HepG2 (cell line): ENCODE data around the gene TAS1R3. TPM values are rescaled to one million over a fixed set of nuclear protein-coding genes. Genes with fewer than 3 reads are reported as not detected.
A peak's percentile ranks its signal among the peaks of the same experiment; 100 is the strongest.

ENCODE experiments used
- BHLHE40 ChIP-seq: IDR thresholded peaks from 2 replicates; pipeline ENCODE4 v1.6.1; 2011; ENCODE audit warnings: low read length, improper control_type of control experiment
- CCAR2 ChIP-seq: fragments of 200-400 bp; formaldehyde crosslinking; optimal IDR thresholded peaks from 2 replicates; pipeline ENCODE3; 2018; ENCODE audit warnings: low read depth, mild to moderate bottlenecking, low read length, moderate library complexity
- FOXK2 ChIP-seq: fragments of 450-650 bp; IDR thresholded peaks from 2 replicates; pipeline ENCODE4 v1.6.1; 2016
- GATAD1 ChIP-seq: IDR thresholded peaks from 2 replicates; pipeline ENCODE4 v1.6.1; 2016; ENCODE audit warnings: missing genetic modification reagents, missing compliant biosample characterization
- GTF3A ChIP-seq: sonication (generic); formaldehyde crosslinking; conservative IDR thresholded peaks from 2 replicates; pipeline ENCODE4 v1.4.0; 2020; ENCODE audit warnings: mild to moderate bottlenecking, missing genetic modification reagents
- HNRNPH1 ChIP-seq: fragments of 200-400 bp; formaldehyde crosslinking; optimal IDR thresholded peaks from 2 replicates; pipeline ENCODE3; 2017; ENCODE audit warnings: mild to moderate bottlenecking, low read depth, low read length
- IKZF4 ChIP-seq: sonication (generic); formaldehyde crosslinking; IDR thresholded peaks from 2 replicates; pipeline ENCODE4 v1.5.1; 2020; ENCODE audit warnings: borderline replicate concordance, mild to moderate bottlenecking, low read depth, missing genetic modification reagents; ENCODE audit errors: not compliant biosample characterization
- KLF11 ChIP-seq: IDR thresholded peaks from 2 replicates; pipeline ENCODE4 v1.6.1; 2016; ENCODE audit warnings: missing compliant biosample characterization
- NFKB2 ChIP-seq: sonication (generic); formaldehyde crosslinking; IDR thresholded peaks from 2 replicates; pipeline ENCODE4 v1.4.0; 2020; ENCODE audit warnings: missing genetic modification reagents, borderline replicate concordance
- PHF8 ChIP-seq: sonication (generic); formaldehyde crosslinking; IDR thresholded peaks from 2 replicates; pipeline ENCODE4 v1.5.0; 2020; ENCODE audit warnings: missing genetic modification reagents
- PLRG1 ChIP-seq: fragments of 450-650 bp; conservative IDR thresholded peaks from 2 replicates; pipeline ENCODE4 v1.6.1; 2016
- PRPF4 ChIP-seq: fragments of 200-400 bp; formaldehyde crosslinking; IDR thresholded peaks from 2 replicates; pipeline ENCODE4 v1.6.1; 2016; ENCODE audit warnings: low read length, low read depth; ENCODE audit not compliant: poor library complexity, severe bottlenecking
- PTBP1 ChIP-seq: fragments of 200-400 bp; formaldehyde crosslinking; IDR thresholded peaks from 2 replicates; pipeline ENCODE4 v1.6.1; 2018; ENCODE audit warnings: low read length, low read depth; ENCODE audit not compliant: poor library complexity, severe bottlenecking
- SOX13 ChIP-seq, 3 experiments: fragments of 450-650 bp in 1 of 3; sonication (generic) in 1 of 3; formaldehyde crosslinking in 1 of 3; IDR thresholded peaks in 2 of 3; conservative IDR thresholded peaks in 1 of 3; 2 replicates each; pipeline versions ENCODE4 v1.5.0 to v1.6.1; 2016 to 2020; ENCODE audit warnings: antibody characterized with exemption in 1 of 3, mild to moderate bottlenecking in 1 of 3, missing compliant biosample characterization in 1 of 3, missing genetic modification reagents in 1 of 3, moderate library complexity in 1 of 3
- STAG1 ChIP-seq: sonication (generic); formaldehyde crosslinking; IDR thresholded peaks from 2 replicates; pipeline ENCODE4 v1.4.0; 2020; ENCODE audit warnings: missing genetic modification reagents
- ZBTB42 ChIP-seq: sonication (generic); formaldehyde crosslinking; IDR thresholded peaks from 2 replicates; pipeline ENCODE4 v1.5.0; 2020; ENCODE audit warnings: mild to moderate bottlenecking, missing genetic modification reagents
- ZFX ChIP-seq: sonication (generic); formaldehyde crosslinking; IDR thresholded peaks from 2 replicates; pipeline ENCODE4 v1.4.0; 2020; ENCODE audit warnings: mild to moderate bottlenecking, low read depth, missing genetic modification reagents, moderate library complexity
- ZNF34 ChIP-seq: sonication (generic); formaldehyde crosslinking; IDR thresholded peaks from 2 replicates; pipeline ENCODE4 v1.4.0; 2020; ENCODE audit warnings: mild to moderate bottlenecking, missing genetic modification reagents, borderline replicate concordance
- ZNF343 ChIP-seq: sonication (generic); formaldehyde crosslinking; IDR thresholded peaks from 2 replicates; pipeline ENCODE4 v1.4.0; 2020; ENCODE audit warnings: mild to moderate bottlenecking, missing genetic modification reagents
- ZNF468 ChIP-seq: sonication (generic); formaldehyde crosslinking; IDR thresholded peaks from 2 replicates; pipeline ENCODE4 v1.8.0; 2022; ENCODE audit warnings: mild to moderate bottlenecking, moderate library complexity, missing genetic modification reagents
- ZNF83 ChIP-seq: sonication (generic); formaldehyde crosslinking; IDR thresholded peaks from 2 replicates; pipeline ENCODE4 v1.4.0; 2020; ENCODE audit warnings: missing genetic modification reagents, mild to moderate bottlenecking, borderline replicate concordance
- polyA plus RNA-seq, 8 experiments: library from polyadenylated mRNA; depleted of rRNA in 3 of 8; stranded (reverse) in 7 of 8; unstranded in 1 of 8; fragments of >200 nt; fragmentation: Illumina TruSeq in 4 of 8; extraction: Trizol in 4 of 8; gene quantifications; 2 replicates each; pipeline versions ENCODE4 v1.2.1 to v1.2.3, GENCODE V29; 2011 to 2016; ENCODE audit warnings: low read depth in 4 of 8, missing spikeins in 1 of 8, mixed read lengths in 1 of 8; ENCODE audit not compliant: insufficient read depth in 1 of 8
- total RNA-seq, 5 experiments: library from RNA; depleted of rRNA; stranded (reverse); fragments of >200 nt; fragmentation: Illumina TruSeq; extraction: Trizol; gene quantifications; 2 replicates each; pipeline ENCODE4 v1.2.3, GENCODE V29; 2016; ENCODE audit warnings: low read depth in 1 of 5
- TF ChIP-seq, protein P1 (sequence below): IDR thresholded peaks from 2 replicates; pipeline ENCODE4 v1.6.1; 2016; ENCODE audit warnings: mild to moderate bottlenecking
- TF ChIP-seq, protein P2 (sequence below): IDR thresholded peaks from 2 replicates; pipeline ENCODE4 v1.6.1; 2016; ENCODE audit warnings: low read depth, borderline replicate concordance
- TF ChIP-seq, protein P3 (sequence below), 2 experiments: IDR thresholded peaks; 2 replicates each; pipeline ENCODE4 v1.6.1; 2011 to 2012; ENCODE audit warnings: low read length in 2 of 2, borderline replicate concordance in 1 of 2, low read depth in 1 of 2, mild to moderate bottlenecking in 1 of 2, moderate library complexity in 1 of 2

The TAS1R3 gene
- total and polyA plus RNA-seq, 2 of the 13 experiments (the other 11 are each of a cell fraction or from before 2014, with no cell fraction given) = 0.13 to 0.15 TPM

DNA sequence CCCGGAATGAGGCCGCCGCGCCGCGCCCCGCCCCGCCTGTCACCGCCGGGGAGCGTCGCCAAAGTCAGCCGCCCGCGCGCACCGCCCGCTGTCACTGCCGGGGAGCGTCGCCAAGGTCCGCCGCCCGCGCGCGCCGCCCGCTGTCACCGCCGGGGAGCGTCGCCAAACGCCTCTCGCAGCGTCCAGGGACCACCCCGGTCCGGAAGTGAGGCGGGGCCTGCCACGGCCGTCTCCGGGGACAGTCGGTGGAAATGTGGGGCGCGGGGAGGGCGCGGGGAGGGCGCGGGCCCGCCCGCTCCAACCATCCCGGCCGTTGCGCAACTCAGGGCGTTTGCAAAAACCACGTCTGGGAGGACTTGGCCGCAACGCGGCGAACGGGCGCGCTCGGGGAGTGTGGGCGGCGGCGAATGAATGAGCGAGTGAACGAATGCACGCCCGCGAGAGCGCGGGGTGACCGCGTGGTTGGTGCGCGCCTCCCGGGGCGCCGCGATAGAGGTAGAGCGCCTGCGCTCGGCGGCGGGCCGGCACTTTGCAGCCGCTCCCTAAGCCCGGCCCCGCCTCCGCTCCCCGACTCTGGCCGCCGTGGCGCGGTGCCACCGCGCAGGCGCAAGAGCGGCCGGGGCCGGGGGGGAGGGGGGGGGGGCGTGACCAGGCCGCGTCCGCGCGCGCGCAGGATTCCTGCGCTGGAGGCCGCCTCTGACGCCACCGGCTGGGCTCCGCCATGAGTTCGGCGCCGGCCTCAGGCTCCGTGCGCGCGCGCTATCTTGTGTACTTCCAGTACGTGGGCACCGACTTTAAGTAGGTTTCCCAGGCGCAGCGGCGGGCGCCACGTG lies 22.9 kb upstream of the TAS1R3 start, which contains the start of the genes ACAP3 and PUSL1 (continued):
- TF ChIP-seq SOX13 (IDR thresholded peaks at IDR 0.05) (no peak), SOX13 (CRISPR knock-in tag; conservative IDR thresholded peaks at IDR 0.05 in 1 of 2, IDR thresholded peaks at IDR 0.05 in 1 of 2) (0 out of 4 replicates have a peak, but pooled peaks of 1 of the 2 experiments have one; percentile 2), CCAR2 (peak; percentile 82), ZNF34 (peak; percentile 69; the same call in 1 of the 2 replicates), PTBP1 (no peak), ZBTB42 (no peak; the same call in 1 of the 2 replicates), GTF3A (no peak), GATAD1 (CRISPR knock-in tag) (peak; percentile 54), ZNF83 (CRISPR knock-in tag) (no peak), FOXK2 (no peak), PHF8 (CRISPR knock-in tag) (peak; percentile 83), PLRG1 (no peak), NFKB2 (CRISPR knock-in tag) (peak; percentile 44; the same call in 1 of the 2 replicates), KLF11 (no peak), STAG1 (CRISPR knock-in tag) (no peak; the same call in 1 of the 2 replicates), HNRNPH1 (no peak), ZNF468 (CRISPR knock-in tag) (no peak), BHLHE40 (no peak; the same call in 1 of the 2 replicates), ZFX (peak; percentile 48), IKZF4 (CRISPR knock-in tag) (peak; percentile 52), PRPF4 (no peak), ZNF343 (no peak)
- TF ChIP-seq, protein P1, sequence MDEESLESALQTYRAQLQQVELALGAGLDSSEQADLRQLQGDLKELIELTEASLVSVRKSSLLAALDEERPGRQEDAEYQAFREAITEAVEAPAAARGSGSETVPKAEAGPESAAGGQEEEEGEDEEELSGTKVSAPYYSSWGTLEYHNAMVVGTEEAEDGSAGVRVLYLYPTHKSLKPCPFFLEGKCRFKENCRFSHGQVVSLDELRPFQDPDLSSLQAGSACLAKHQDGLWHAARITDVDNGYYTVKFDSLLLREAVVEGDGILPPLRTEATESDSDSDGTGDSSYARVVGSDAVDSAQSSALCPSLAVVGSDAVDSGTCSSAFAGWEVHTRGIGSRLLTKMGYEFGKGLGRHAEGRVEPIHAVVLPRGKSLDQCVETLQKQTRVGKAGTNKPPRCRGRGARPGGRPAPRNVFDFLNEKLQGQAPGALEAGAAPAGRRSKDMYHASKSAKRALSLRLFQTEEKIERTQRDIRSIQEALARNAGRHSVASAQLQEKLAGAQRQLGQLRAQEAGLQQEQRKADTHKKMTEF (CRISPR knock-in tag) = peak; percentile 87; the same call in 1 of the 2 replicates
- TF ChIP-seq, protein P2, sequence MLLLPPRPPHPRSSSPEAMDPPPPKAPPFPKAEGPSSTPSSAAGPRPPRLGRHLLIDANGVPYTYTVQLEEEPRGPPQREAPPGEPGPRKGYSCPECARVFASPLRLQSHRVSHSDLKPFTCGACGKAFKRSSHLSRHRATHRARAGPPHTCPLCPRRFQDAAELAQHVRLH (CRISPR knock-in tag) = 0 out of 2 replicates have a peak, but pooled peaks have one; percentile 23
- TF ChIP-seq, protein P3, sequence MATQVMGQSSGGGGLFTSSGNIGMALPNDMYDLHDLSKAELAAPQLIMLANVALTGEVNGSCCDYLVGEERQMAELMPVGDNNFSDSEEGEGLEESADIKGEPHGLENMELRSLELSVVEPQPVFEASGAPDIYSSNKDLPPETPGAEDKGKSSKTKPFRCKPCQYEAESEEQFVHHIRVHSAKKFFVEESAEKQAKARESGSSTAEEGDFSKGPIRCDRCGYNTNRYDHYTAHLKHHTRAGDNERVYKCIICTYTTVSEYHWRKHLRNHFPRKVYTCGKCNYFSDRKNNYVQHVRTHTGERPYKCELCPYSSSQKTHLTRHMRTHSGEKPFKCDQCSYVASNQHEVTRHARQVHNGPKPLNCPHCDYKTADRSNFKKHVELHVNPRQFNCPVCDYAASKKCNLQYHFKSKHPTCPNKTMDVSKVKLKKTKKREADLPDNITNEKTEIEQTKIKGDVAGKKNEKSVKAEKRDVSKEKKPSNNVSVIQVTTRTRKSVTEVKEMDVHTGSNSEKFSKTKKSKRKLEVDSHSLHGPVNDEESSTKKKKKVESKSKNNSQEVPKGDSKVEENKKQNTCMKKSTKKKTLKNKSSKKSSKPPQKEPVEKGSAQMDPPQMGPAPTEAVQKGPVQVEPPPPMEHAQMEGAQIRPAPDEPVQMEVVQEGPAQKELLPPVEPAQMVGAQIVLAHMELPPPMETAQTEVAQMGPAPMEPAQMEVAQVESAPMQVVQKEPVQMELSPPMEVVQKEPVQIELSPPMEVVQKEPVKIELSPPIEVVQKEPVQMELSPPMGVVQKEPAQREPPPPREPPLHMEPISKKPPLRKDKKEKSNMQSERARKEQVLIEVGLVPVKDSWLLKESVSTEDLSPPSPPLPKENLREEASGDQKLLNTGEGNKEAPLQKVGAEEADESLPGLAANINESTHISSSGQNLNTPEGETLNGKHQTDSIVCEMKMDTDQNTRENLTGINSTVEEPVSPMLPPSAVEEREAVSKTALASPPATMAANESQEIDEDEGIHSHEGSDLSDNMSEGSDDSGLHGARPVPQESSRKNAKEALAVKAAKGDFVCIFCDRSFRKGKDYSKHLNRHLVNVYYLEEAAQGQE (IDR thresholded peaks at IDR 0.05; ENCODE audit: borderline replicate concordance in 1 of 2, low read depth in 1 of 2, low read length in 2 of 2) = no peak
